ENCODE data around the gene HCFC1R1. TPM values are rescaled to one million over a fixed set of nuclear protein-coding genes. Genes with fewer than 3 reads are reported as not detected.

HCFC1R1 gene
- total RNA-seq, 1 experiment from 2014 or later: 46.6 TPM

DNA sequence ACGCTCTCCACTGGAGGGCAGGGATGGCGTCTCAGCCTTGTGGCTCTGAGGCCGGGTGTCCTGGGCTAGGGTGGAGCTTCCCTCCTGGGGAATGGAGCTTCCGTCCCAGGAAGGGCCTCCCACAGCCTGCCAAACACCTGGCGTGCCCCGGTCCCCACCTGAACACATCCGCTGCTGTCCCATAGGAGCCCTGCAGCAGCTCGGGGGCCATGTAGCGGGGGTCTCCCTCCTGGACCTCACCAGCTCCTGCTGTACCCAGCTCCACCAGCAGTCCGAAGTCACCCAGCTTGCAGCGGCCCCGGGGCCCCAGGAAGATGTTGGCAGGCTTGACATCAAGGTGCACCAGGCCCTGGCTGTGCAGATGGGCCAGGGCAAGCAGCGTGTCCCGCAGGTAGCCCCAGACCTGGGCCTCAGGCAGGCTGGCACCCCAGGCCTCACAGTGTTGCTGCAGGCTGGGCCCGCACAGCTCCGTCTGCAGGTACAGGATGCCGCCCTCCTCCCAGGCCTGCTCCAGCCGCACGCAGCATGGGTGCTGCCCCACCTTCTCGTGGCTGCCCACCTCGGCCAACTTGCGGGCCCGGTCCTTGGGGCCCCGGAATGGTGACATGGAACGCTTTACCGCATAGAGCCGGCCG lies 48.5 kb downstream of the HCFC1R1 start:
- peaks cover 17% of the 10 kb centered on the region for H3K4me1 ChIP-seq (ENCODE audit: insufficient read depth, low read length, poor library complexity, severe bottlenecking)
- DNase-seq (ENCODE audit: low spot score): no peak
- TF ChIP-seq EZH2 (IDR thresholded peaks at IDR 0.05; ENCODE audit: borderline replicate concordance, low read depth, low read length, poor library complexity, severe bottlenecking): no peak
- TF ChIP-seq, protein P1, sequence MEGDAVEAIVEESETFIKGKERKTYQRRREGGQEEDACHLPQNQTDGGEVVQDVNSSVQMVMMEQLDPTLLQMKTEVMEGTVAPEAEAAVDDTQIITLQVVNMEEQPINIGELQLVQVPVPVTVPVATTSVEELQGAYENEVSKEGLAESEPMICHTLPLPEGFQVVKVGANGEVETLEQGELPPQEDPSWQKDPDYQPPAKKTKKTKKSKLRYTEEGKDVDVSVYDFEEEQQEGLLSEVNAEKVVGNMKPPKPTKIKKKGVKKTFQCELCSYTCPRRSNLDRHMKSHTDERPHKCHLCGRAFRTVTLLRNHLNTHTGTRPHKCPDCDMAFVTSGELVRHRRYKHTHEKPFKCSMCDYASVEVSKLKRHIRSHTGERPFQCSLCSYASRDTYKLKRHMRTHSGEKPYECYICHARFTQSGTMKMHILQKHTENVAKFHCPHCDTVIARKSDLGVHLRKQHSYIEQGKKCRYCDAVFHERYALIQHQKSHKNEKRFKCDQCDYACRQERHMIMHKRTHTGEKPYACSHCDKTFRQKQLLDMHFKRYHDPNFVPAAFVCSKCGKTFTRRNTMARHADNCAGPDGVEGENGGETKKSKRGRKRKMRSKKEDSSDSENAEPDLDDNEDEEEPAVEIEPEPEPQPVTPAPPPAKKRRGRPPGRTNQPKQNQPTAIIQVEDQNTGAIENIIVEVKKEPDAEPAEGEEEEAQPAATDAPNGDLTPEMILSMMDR (conservative IDR thresholded peaks at IDR 0.05; ENCODE audit: low read depth, low read length): no peak
- ChIA-PET CTCF (no interaction called here), POLR2A (ENCODE audit: low non-redundant PET) (no interaction called here)
- no peaks in the 10 kb centered on the region for H3K9me3 ChIP-seq (ENCODE audit: low read depth, low read length, poor library complexity, severe bottlenecking)
- intact Hi-C loops (cut with micrococcal nuclease; ENCODE audit: unreplicated experiment): no loop called here
- H3K4me3 ChIP-seq (ENCODE audit: low read depth, low read length, poor library complexity, severe bottlenecking): no peak overlapping the region
- BruUV-seq (replicated peaks): no TSS peak
- H3K27me3 ChIP-seq (replicated peaks; ENCODE audit: insufficient read depth, low read depth, low read length, poor library complexity): no peaks in the 10 kb centered on the region
- no peak overlapping the region for H3K27ac ChIP-seq (ENCODE audit: low read depth, low read length, poor library complexity, severe bottlenecking)
- H3K36me3 ChIP-seq (ENCODE audit: insufficient read depth, low read length, poor library complexity, severe bottlenecking): peaks cover 50% of the 10 kb centered on the region

DNA sequence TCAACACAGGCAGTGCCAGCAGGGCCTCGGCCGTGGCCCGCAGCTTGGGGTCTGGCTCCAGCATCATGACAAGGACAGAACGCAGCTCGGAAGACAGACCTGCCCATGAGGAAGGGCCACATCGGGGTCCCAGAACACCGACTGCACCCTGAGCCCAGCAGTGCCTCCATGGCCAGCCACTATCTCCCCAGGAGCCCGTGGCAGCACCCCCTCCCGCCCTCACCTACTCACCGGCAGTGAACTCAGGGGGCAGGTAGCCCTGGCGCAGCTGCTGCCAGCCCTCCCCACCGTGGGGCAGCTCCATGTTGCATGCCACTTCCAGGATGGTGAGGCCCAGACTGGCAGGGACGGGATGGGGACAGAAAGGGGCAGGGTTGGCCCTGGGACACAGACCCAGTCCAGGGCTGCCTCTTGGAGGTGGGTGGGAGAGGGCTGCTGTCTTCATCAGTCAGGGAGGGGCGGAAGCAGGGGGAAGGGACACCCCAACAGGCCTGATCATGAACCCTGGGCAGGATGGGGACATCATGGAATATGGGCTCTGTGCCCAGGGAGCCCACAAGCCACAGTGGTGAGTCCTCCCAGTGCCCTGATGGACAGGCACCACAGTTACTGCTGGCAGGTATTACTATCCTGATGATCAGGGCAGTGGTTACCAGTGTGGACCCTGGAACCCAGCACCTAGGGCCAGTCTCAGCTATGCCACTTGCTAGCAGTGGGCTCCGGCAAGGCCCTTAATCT lies 49.3 kb downstream of the HCFC1R1 start:
- Histone ChIP-seq H3K9me3 (ENCODE audit: low read depth, low read length, poor library complexity, severe bottlenecking) (no peaks in the 10 kb centered on the region), H3K27ac (ENCODE audit: low read depth, low read length, poor library complexity, severe bottlenecking) (no peak overlapping the region), H3K36me3 (ENCODE audit: insufficient read depth, low read length, poor library complexity, severe bottlenecking) (peaks cover 50% of the 10 kb centered on the region), H3K27me3 (replicated peaks; ENCODE audit: insufficient read depth, low read depth, low read length, poor library complexity) (no peaks in the 10 kb centered on the region), H3K4me3 (ENCODE audit: low read depth, low read length, poor library complexity, severe bottlenecking) (no peak overlapping the region), H3K4me1 (ENCODE audit: insufficient read depth, low read length, poor library complexity, severe bottlenecking) (peaks cover 16% of the 10 kb centered on the region)
- TF ChIP-seq EZH2 (IDR thresholded peaks at IDR 0.05; ENCODE audit: borderline replicate concordance, low read depth, low read length, poor library complexity, severe bottlenecking): no peak
- TF ChIP-seq, protein P1 (conservative IDR thresholded peaks at IDR 0.05; ENCODE audit: low read depth, low read length): no peak
- ChIA-PET CTCF (no interaction called here), POLR2A (ENCODE audit: low non-redundant PET) (no interaction called here)
- no peak for DNase-seq (ENCODE audit: low spot score)
- intact Hi-C loops (cut with micrococcal nuclease; ENCODE audit: unreplicated experiment): no loop called here
- BruUV-seq (replicated peaks): no TSS peak

DNA sequence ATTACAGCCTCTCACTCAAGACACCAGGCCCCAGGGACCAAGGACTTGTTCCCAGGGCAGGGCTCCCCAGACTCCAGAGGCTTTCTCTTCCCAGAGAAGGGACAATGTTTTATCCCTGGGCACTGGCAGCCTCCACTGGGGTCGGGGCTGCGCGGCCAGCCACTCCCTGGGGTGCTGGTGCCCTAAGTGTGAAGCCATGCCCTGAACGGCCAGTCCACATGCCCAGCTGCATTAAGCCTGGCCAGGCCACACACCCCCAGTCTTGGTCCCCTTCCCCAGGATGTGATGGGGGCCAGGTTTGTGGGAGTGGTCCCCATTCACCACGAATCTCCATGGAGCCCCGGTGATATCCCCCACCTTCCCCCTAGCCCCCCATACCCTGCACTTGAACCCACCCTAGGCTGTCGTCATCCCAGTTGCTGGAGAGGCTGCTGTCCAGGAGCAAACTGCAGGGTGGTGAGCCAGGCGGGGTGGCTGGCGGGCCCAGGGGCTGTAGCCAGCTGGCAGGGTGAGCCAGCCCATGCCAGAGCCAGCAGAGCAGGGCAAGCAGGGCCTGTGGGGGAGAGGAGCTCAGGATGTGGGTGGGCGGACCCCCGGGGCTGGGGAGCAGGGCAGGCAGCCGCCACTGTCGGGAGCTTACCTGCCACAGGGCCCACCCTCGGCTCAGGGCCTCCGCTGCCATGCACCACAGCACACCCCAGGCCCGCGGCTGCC lies 50.0 kb downstream of the HCFC1R1 start:
- DNase-seq (ENCODE audit: low spot score): no peak
- no TSS peak for BruUV-seq (replicated peaks)
- TF ChIP-seq, protein P1 (conservative IDR thresholded peaks at IDR 0.05; ENCODE audit: low read depth, low read length): no peak
- no peak for TF ChIP-seq EZH2 (IDR thresholded peaks at IDR 0.05; ENCODE audit: borderline replicate concordance, low read depth, low read length, poor library complexity, severe bottlenecking)
- Histone ChIP-seq H3K4me3 (ENCODE audit: low read depth, low read length, poor library complexity, severe bottlenecking) (no peak overlapping the region), H3K36me3 (ENCODE audit: insufficient read depth, low read length, poor library complexity, severe bottlenecking) (peaks cover 50% of the 10 kb centered on the region), H3K9me3 (ENCODE audit: low read depth, low read length, poor library complexity, severe bottlenecking) (no peaks in the 10 kb centered on the region), H3K4me1 (ENCODE audit: insufficient read depth, low read length, poor library complexity, severe bottlenecking) (peaks cover 13% of the 10 kb centered on the region), H3K27me3 (replicated peaks; ENCODE audit: insufficient read depth, low read depth, low read length, poor library complexity) (no peaks in the 10 kb centered on the region), H3K27ac (ENCODE audit: low read depth, low read length, poor library complexity, severe bottlenecking) (peak overlapping the region; percentile 37)
- POLR2A ChIA-PET (ENCODE audit: low non-redundant PET): no interaction called here
- intact Hi-C loops (cut with micrococcal nuclease; ENCODE audit: unreplicated experiment): no loop called here
- CTCF ChIA-PET: no interaction called here

Measured in A673 (cell line).